ENCODE measurements around the gene ERH. TPM values are rescaled to one million over a fixed set of nuclear protein-coding genes. Genes with fewer than 3 reads are reported as not detected.

The ERH gene
- total RNA-seq, 5 donors from 2014 or later (not counting 1 experiment from before 2014, with no cell fraction given): 108 to 119 (median 115) TPM

- 81% methylated on average over 12 of the region's 13 CpGs for WGBS (ENCODE audit: insufficient coverage)
- peaks cover 0 to 5% of the 10 kb centered on the region in 2 experiments for H3K27me3 ChIP-seq (replicated peaks in 1 of 2; ENCODE audit: control insufficient read depth in 2 of 2, extremely low read depth in 1 of 2, insufficient read depth in 2 of 2, low read length in 1 of 2)
- ChIA-PET CTCF (interaction anchor here in 1 of 2 donors (0.5 kb wide), 1 partner anchor 475 kb away, joined by 4 read pairs; no protein-coding TSS in a partner anchor), POLR2A (no interaction called here)
- no peak for DNase-seq
- H3K27ac Mint-ChIP-seq: no peak overlapping the region
- no peaks in the 10 kb centered on the region for H3K9me3 Mint-ChIP-seq
- H3K4me3 ChIP-seq (ENCODE audit: control insufficient read depth in 1 of 2, extremely low read depth in 1 of 2, low read length in 1 of 2): no peak overlapping the region
- H3K9me3 ChIP-seq: no peaks in the 10 kb centered on the region
- peaks cover 0 to 7% of the 10 kb centered on the region in 2 donors for H3K27me3 Mint-ChIP-seq
- no peak overlapping the region for H3K4me3 Mint-ChIP-seq
- H3K4me1 Mint-ChIP-seq: peaks cover 7 to 23% (median 14%) of the 10 kb centered on the region in 3 donors
- H3K4me1 ChIP-seq (ENCODE audit: control insufficient read depth in 1 of 2, extremely low read depth in 1 of 2, insufficient read depth in 2 of 2, low read length in 2 of 2): peaks cover 0 to 20% of the 10 kb centered on the region in 2 experiments
- peaks cover 0 to 2% of the 10 kb centered on the region in 2 donors for H3K36me3 ChIP-seq (ENCODE audit: control insufficient read depth in 2 of 2, extremely low read depth in 1 of 2, insufficient read depth in 1 of 2, low read length in 1 of 2)
- no peak for ATAC-seq (replicated peaks in 1 of 4)
- no peaks in the 10 kb centered on the region for H3K36me3 Mint-ChIP-seq
- no peak overlapping the region for H3K27ac ChIP-seq (ENCODE audit: low read length)
These were observed 65.2 kb downstream of the ERH start for GRCh38 chr14:69332782-69333395.

- WGBS (ENCODE audit: insufficient coverage): 100% methylated on average over 2 of the region's 4 CpGs
- ChIA-PET CTCF (no interaction called here), POLR2A (no interaction called here)
- no peak overlapping the region for H3K27ac ChIP-seq (ENCODE audit: low read length)
- no peaks in the 10 kb centered on the region for H3K9me3 ChIP-seq
- Mint-ChIP-seq H3K27me3 (peaks cover 3 to 6% of the 10 kb centered on the region in 2 donors), H3K36me3 (no peaks in the 10 kb centered on the region), H3K27ac (no peak overlapping the region), H3K4me3 (no peak overlapping the region), H3K4me1 (peaks cover 7 to 20% (median 14%) of the 10 kb centered on the region in 3 donors), H3K9me3 (no peaks in the 10 kb centered on the region)
- H3K27me3 ChIP-seq (replicated peaks in 1 of 2; ENCODE audit: control insufficient read depth in 2 of 2, extremely low read depth in 1 of 2, insufficient read depth in 2 of 2, low read length in 1 of 2): peaks cover 0 to 4% of the 10 kb centered on the region in 2 experiments
- no peak overlapping the region for H3K4me3 ChIP-seq (ENCODE audit: control insufficient read depth in 1 of 2, extremely low read depth in 1 of 2, low read length in 1 of 2)
- H3K36me3 ChIP-seq (ENCODE audit: control insufficient read depth in 2 of 2, extremely low read depth in 1 of 2, insufficient read depth in 1 of 2, low read length in 1 of 2): peaks cover 0 to 2% of the 10 kb centered on the region in 2 donors
- DNase-seq: no peak
- H3K4me1 ChIP-seq (ENCODE audit: control insufficient read depth in 1 of 2, extremely low read depth in 1 of 2, insufficient read depth in 2 of 2, low read length in 2 of 2): peaks cover 0 to 20% of the 10 kb centered on the region in 2 experiments
- ATAC-seq (replicated peaks in 1 of 4): no peak
These were observed 66.9 kb downstream of the ERH start for GRCh38 chr14:69331206-69331605.

Other genes with a start within 250 kb of the ERH start
- gene DCAF5, start 245.2 kb downstream of the ERH start, total RNA-seq: 10 to 100 TPM; 60.3 to 80.8 (median 64.2) TPM
- 10 to 100 TPM in 4 of 5 donors, 1 to 10 TPM in 1; 8.6 to 12.1 (median 10.8) TPM for gene EXD2, start 206.8 kb downstream of the ERH start, total RNA-seq
- gene GALNT16, start 138.1 kb downstream of the ERH start, total RNA-seq: under 1 TPM in 2 of 5 donors, not detected in 3; 0.13 to 0.46 TPM
- gene SLC39A9, start 393 bp upstream of the ERH start, total RNA-seq: 10 to 100 TPM; 23.4 to 38.0 (median 33.0) TPM
- gene PLEKHD1, start 86.4 kb upstream of the ERH start, total RNA-seq: under 1 TPM; 0.28 to 0.61 (median 0.44) TPM
- gene CCDC177, start 176.6 kb upstream of the ERH start, total RNA-seq: not detected
- gene SUSD6, start 213.3 kb upstream of the ERH start, total RNA-seq: 10 to 100 TPM; 53.5 to 75.5 (median 60.4) TPM